ENCODE data around the gene PTGES3.

GRCh38 chr12:56645201-56645716, 42.8 kb downstream of the PTGES3 start:
- peak in 1 of 7 experiments; percentile 16 for TF ChIP-seq CTCF (IDR thresholded peaks at IDR 0.05)
- TF ChIP-seq POLR2A (IDR thresholded peaks at IDR 0.05): no peak

Data from body of pancreas (tissue), 4 donors.